ENCODE data around the gene CCL13. TPM values are rescaled to one million over a fixed set of nuclear protein-coding genes. Genes with fewer than 3 reads are reported as not detected.
A peak's percentile ranks its signal among the peaks of the same experiment; 100 is the strongest.

Gene CCL13
- total RNA-seq, 2 experiments from 2014 or later: not detected

DNA sequence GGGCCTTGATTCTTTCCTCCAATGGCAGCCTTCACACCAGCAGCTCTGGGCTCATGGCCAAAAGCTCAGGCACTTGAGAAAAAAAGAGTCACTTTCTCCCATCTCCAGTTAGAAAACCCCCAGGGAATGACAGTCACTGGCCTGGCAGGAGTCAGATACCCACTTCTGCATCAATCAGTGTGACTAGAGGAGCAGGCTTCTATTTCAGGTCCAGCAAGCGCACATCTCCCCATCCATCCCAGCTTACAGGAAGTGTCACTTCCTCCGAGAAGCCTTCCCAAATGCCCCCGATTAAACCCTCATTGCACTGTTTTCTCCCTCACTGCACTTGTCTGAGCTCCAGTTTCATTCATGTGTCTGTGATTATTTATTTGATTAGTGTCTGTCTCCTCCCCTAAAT, 37.1 kb downstream of the CCL13 start:
- H3K36me3 Mint-ChIP-seq: peaks cover 3% of the 10 kb centered on the region
- peaks cover 40% of the 10 kb centered on the region for H3K4me1 Mint-ChIP-seq
- H3K27ac Mint-ChIP-seq: no peak overlapping the region
- DNase-seq (no peak), ATAC-seq (no peak)
- no peaks in the 10 kb centered on the region for H3K9me3 Mint-ChIP-seq (ENCODE audit: low read depth)
- no peak overlapping the region for H3K4me3 Mint-ChIP-seq
- H3K27me3 Mint-ChIP-seq: peaks cover 8% of the 10 kb centered on the region
- CTCF ChIA-PET: interaction anchor here (2.1 to 3.2 kb wide), 2 partner anchors 10 to 32 kb away, joined by 12 to 15 read pairs; no protein-coding TSS in a partner anchor

DNA sequence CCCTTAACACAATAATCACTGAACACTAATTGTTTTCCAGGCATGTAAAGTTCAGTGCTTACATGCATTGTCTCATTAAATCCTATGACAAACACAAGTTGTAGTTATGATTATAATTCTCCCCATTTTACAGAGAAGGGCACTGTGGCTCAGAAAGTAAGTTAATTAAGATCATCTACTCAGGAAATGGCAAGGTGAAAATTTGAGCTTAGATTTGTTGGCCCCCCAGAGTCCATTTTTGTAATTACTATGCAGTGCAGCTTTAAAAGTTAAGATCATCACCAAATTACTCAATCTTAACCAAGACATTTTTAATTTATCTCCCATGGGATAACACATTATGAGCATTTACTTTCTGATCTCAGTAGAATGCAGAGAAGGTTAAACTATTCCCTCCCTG, 41.0 kb downstream of the CCL13 start:
- peaks cover 45% of the 10 kb centered on the region for H3K4me1 Mint-ChIP-seq
- CTCF ChIA-PET: interaction anchor here (0.8 to 8.8 kb wide), 12 partner anchors 11 to 196 kb away, joined by 3 to 99 read pairs (median 4); partner anchors contain the start of gene CCL1
- peaks cover 5% of the 10 kb centered on the region for H3K27me3 Mint-ChIP-seq
- no peaks in the 10 kb centered on the region for H3K9me3 Mint-ChIP-seq (ENCODE audit: low read depth)
- H3K36me3 Mint-ChIP-seq: peaks cover 3% of the 10 kb centered on the region
- peak overlapping the region; percentile 7 for H3K27ac Mint-ChIP-seq
- DNase-seq (no peak), ATAC-seq (no peak)
- H3K4me3 Mint-ChIP-seq: no peak overlapping the region

DNA sequence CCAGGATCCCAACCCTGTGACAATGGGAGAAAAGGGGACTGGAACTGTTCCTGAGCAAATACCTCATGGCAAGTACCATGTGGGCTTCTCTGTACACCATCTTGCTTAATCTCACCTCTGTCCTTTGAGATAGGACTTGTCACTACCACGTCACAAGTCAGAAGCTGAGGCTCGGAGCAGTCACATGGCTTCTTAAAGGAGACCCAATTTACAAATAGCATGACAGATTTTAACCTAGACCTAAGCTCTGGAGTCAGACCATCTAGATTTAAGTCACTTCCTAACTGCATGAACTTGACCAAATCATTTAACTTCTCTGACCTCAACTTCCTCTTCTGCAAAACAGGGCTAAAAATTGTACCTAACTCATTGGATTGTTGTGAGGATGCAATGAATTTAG, 42.7 kb downstream of the CCL13 start:
- peak overlapping the region; percentile 81 for H3K27ac Mint-ChIP-seq
- DNase-seq (no peak), ATAC-seq (peak; percentile 91)
- no peak overlapping the region for H3K4me3 Mint-ChIP-seq
- no peaks in the 10 kb centered on the region for H3K9me3 Mint-ChIP-seq (ENCODE audit: low read depth)
- H3K27me3 Mint-ChIP-seq: peaks cover 5% of the 10 kb centered on the region
- H3K36me3 Mint-ChIP-seq: peaks cover 2% of the 10 kb centered on the region
- peaks cover 44% of the 10 kb centered on the region for H3K4me1 Mint-ChIP-seq
- CTCF ChIA-PET: interaction anchor here (1.1 to 8.8 kb wide), 10 partner anchors 9 to 593 kb away, joined by 3 to 99 read pairs (median 4); partner anchors contain the start of gene CCL1

DNA sequence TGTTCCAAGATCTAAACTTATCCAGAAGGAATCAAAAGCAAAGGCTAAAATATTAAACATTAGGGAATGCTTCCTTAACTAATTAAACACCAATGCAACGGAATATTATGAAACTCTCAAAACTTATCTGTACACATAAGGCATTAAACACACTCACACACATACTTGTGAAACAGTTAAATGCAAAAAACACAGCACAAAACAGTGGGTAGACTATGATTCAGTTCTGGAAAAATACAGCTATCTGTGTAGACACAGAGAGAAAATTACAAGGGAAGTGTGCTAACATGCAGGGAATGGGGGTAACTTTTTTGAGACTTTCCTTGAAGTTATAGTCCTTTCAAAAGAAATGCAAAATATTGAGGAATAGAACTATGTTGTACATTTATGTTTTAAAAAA, 43.4 kb downstream of the CCL13 start:
- no peak for DNase-seq
- no peak for ATAC-seq
- Mint-ChIP-seq H3K4me3 (no peak overlapping the region), H3K36me3 (peaks cover 2% of the 10 kb centered on the region), H3K4me1 (peaks cover 44% of the 10 kb centered on the region), H3K9me3 (ENCODE audit: low read depth) (no peaks in the 10 kb centered on the region), H3K27me3 (peaks cover 5% of the 10 kb centered on the region), H3K27ac (peak overlapping the region; percentile 81)
- CTCF ChIA-PET: interaction anchor here (1.2 to 8.8 kb wide), 8 partner anchors 8 to 228 kb away, joined by 3 to 99 read pairs (median 6); partner anchors contain the start of gene CCL1

DNA sequence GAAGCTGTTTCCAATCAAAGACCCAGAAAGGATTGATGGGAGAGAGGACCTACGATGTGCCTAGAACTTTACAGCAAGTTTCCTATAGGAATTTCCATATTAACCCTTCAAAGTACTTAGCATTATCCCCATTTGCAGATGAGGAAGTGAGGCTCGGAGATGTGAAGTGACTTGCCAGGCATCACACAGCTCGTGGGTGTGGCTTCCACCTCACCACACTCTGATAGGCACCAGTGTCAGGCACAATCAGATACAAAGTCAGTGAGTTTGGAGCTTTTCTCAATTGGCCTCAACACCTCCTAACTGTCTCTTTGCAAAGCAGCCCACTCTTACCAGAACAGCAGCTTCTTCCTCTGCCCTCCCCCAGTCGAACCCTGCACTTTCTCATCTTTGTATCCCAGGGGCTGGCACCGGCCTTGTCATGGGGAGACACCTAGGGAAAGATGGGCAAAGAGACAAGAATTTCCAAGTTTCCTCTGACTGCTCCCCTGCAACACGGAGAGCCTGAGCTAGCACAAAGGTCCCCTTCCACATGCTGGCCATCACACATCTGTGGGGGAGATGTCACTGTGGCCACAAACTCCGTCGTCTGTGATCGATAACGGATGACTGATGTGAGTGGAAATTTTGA, 44.1 kb downstream of the CCL13 start:
- DNase-seq (peak; percentile 55), ATAC-seq (no peak)
- no peaks in the 10 kb centered on the region for H3K9me3 Mint-ChIP-seq (ENCODE audit: low read depth)
- H3K27me3 Mint-ChIP-seq: peaks cover 5% of the 10 kb centered on the region
- no peak overlapping the region for H3K27ac Mint-ChIP-seq
- CTCF ChIA-PET: interaction anchor here (1.6 to 8.8 kb wide), 6 partner anchors 7 to 39 kb away, joined by 3 to 99 read pairs (median 12); partner anchors contain the start of gene CCL1
- no peaks in the 10 kb centered on the region for H3K36me3 Mint-ChIP-seq
- peaks cover 44% of the 10 kb centered on the region for H3K4me1 Mint-ChIP-seq
- no peak overlapping the region for H3K4me3 Mint-ChIP-seq

- peaks cover 44% of the 10 kb centered on the region for H3K4me1 Mint-ChIP-seq
- DNase-seq (no peak), ATAC-seq (no peak)
- no peaks in the 10 kb centered on the region for H3K36me3 Mint-ChIP-seq
- H3K9me3 Mint-ChIP-seq (ENCODE audit: low read depth): no peaks in the 10 kb centered on the region
- H3K4me3 Mint-ChIP-seq: no peak overlapping the region
- no peak overlapping the region for H3K27ac Mint-ChIP-seq
- CTCF ChIA-PET: interaction anchor here (1.4 to 8.8 kb wide), 4 partner anchors 15 to 40 kb away, joined by 4 to 99 read pairs (median 34); partner anchors contain the start of gene CCL1
- H3K27me3 Mint-ChIP-seq: peaks cover 3% of the 10 kb centered on the region
Measured at GRCh38 chr17:34401165-34401564, 44.9 kb downstream of the CCL13 start.

- no peak overlapping the region for H3K4me3 Mint-ChIP-seq
- H3K4me1 Mint-ChIP-seq: peaks cover 33% of the 10 kb centered on the region
- no peaks in the 10 kb centered on the region for H3K9me3 Mint-ChIP-seq (ENCODE audit: low read depth)
- CTCF ChIA-PET: interaction anchor here (1.2 to 8.8 kb wide), 2 partner anchors 15 to 17 kb away, joined by 6 to 99 read pairs; no protein-coding TSS in a partner anchor
- peaks cover 6% of the 10 kb centered on the region for H3K27me3 Mint-ChIP-seq
- ATAC-seq (no peak), DNase-seq (no peak)
- H3K27ac Mint-ChIP-seq: no peak overlapping the region
- H3K36me3 Mint-ChIP-seq: no peaks in the 10 kb centered on the region
Measured at GRCh38 chr17:34403006-34403405, 46.7 kb downstream of the CCL13 start.

GRCh38 chr17:34406226-34406625, 49.9 kb downstream of the CCL13 start:
- Mint-ChIP-seq H3K9me3 (ENCODE audit: low read depth) (no peaks in the 10 kb centered on the region), H3K36me3 (no peaks in the 10 kb centered on the region), H3K27me3 (peaks cover 32% of the 10 kb centered on the region), H3K27ac (no peak overlapping the region), H3K4me1 (peaks cover 17% of the 10 kb centered on the region), H3K4me3 (no peak overlapping the region)
- CTCF ChIA-PET: interaction anchor here (1.2 to 1.5 kb wide), 2 partner anchors 14 to 45 kb away, joined by 3 read pairs; no protein-coding TSS in a partner anchor
- DNase-seq (no peak), ATAC-seq (no peak)

Other genes starting within 250 kb of the CCL13 start
- under 1 TPM in 1 of 2 experiments, not detected in 1; 0.73 TPM for gene CCL2, start 101.2 kb upstream of the CCL13 start, total RNA-seq
- not detected for gene CCL7, start 86.3 kb upstream of the CCL13 start, total RNA-seq
- gene CCL11, start 70.7 kb upstream of the CCL13 start, total RNA-seq: not detected
- not detected for gene CCL8, start 37.0 kb upstream of the CCL13 start, total RNA-seq
- gene CCL1, start 6.8 kb downstream of the CCL13 start, total RNA-seq: 10 to 100 TPM in 1 of 2 experiments, under 1 TPM in 1; 0.73 to 25.6 TPM
- not detected for gene TMEM132E, start 223.1 kb downstream of the CCL13 start, total RNA-seq